HG03457 (cell line): Measurements from ENCODE around the gene RFXANK.
A peak's percentile ranks its signal among the peaks of the same experiment; 100 is the strongest.
"Not testable (repeated sequence)": the region's sequence is repeated elsewhere in the genome, so short reads cannot be mapped to it uniquely, and the experiment has no call there.

Experiments used
- ATAC-seq: cut with Tn5 transposase; IDR thresholded peaks from one replicate; pipeline ENCODE4 v1.9.1; 2021; ENCODE audit warnings: moderate number of reproducible peaks; ENCODE audit not compliant: unreplicated experiment

Gene RFXANK

GRCh38 chr19:19170053-19170872 is 21.8 kb upstream of the RFXANK start, which contains the start of gene MEF2B:
MEF2B (minus strand) TSS chr19:19170263; CDS start chr19:19150735, 19,528 bp downstream.
- peak; percentile 76 for ATAC-seq

- ATAC-seq, result no peak
Measured at GRCh38 chr19:19170873-19171672, 21.0 kb upstream of the RFXANK start.

- no peak for ATAC-seq
Measured at GRCh38 chr19:19171821-19172532, 20.1 kb upstream of the RFXANK start.

- not testable (repeated sequence) for ATAC-seq
Measured at GRCh38 chr19:19173243-19173642, 18.8 kb upstream of the RFXANK start.

- no peak for ATAC-seq
Measured at GRCh38 chr19:19176950-19177349, 15.1 kb upstream of the RFXANK start.

- ATAC-seq, result no peak
Measured at GRCh38 chr19:19179548-19180441, 12.3 kb upstream of the RFXANK start.

- no peak for ATAC-seq
Measured at GRCh38 chr19:19181488-19181998, 10.5 kb upstream of the RFXANK start.

GRCh38 chr19:19185853-19186740 is 6.0 kb upstream of the RFXANK start:
- ATAC-seq, result no peak

GRCh38 chr19:19186742-19187141 is 5.3 kb upstream of the RFXANK start:
- no peak for ATAC-seq

GRCh38 chr19:19191768-19192077 is 335 bp upstream of the RFXANK start:
- ATAC-seq, result peak; percentile 1

GRCh38 chr19:19192910-19193423 is 909 bp downstream of the RFXANK start:
- peak; percentile 4 for ATAC-seq

- no peak for ATAC-seq
Measured at GRCh38 chr19:19193926-19194325, 1.9 kb downstream of the RFXANK start.

GRCh38 chr19:19201697-19202630 is 9.9 kb downstream of the RFXANK start:
- ATAC-seq, result no peak

- no peak for ATAC-seq
Measured at GRCh38 chr19:19202707-19203011, 10.6 kb downstream of the RFXANK start.

GRCh38 chr19:19203012-19203856 is 11.2 kb downstream of the RFXANK start, which contains the start of gene NR2C2AP:
NR2C2AP (minus strand) TSS chr19:19203414; CDS start chr19:19203060, 354 bp downstream.
- no peak for ATAC-seq

- no peak for ATAC-seq
Measured at GRCh38 chr19:19204181-19204580, 12.1 kb downstream of the RFXANK start.
